Thyroid gland (tissue), 4 donors: ENCODE results near the gene HOXB7. TPM values are rescaled to one million over a fixed set of nuclear protein-coding genes. Genes with fewer than 3 reads are reported as not detected.

ENCODE experiments used
- DNase-seq, 2 donors: peaks; one replicate each; pipeline ENCODE4 v3.0.0-alpha.2; 2019
- H3K27ac ChIP-seq, 3 donors: fragments of 200-600 bp; sonication (generic); 1 replicate in 2 of 3; 2 replicates in 1 of 3; pipeline ENCODE4 v1.5.1; 2016 to 2019; ENCODE audit warnings: mild to moderate bottlenecking in 1 of 3, moderate library complexity in 1 of 3
- H3K27me3 ChIP-seq: fragments of 200-600 bp; sonication (generic); one replicate; pipeline ENCODE4 v1.5.1; 2019
- H3K36me3 ChIP-seq, 2 donors: fragments of 200-600 bp; sonication (generic); one replicate each; pipeline ENCODE4 v1.5.1; 2016 to 2019
- H3K4me1 ChIP-seq, 2 donors: fragments of 200-600 bp; sonication (generic); one replicate each; pipeline ENCODE4 v1.5.1; 2017 to 2019
- H3K4me3 ChIP-seq, 3 donors: fragments of 200-600 bp; sonication (generic); replicated peaks in 1 of 3; 1 replicate in 2 of 3; 2 replicates in 1 of 3; pipeline ENCODE4 v1.5.1; 2016; ENCODE audit warnings: mild to moderate bottlenecking in 1 of 3
- H3K9me3 ChIP-seq: fragments of 200-600 bp; sonication (generic); one replicate; pipeline ENCODE4 v1.5.1; 2017
- CTCF ChIP-seq, 6 experiments: fragments of 200-600 bp in 3 of 6; fragments of 450-650 bp in 3 of 6; sonication (generic) in 3 of 6; IDR thresholded peaks; one replicate each; pipeline ENCODE4 v1.5.1; 2016 to 2019; ENCODE audit warnings: antibody characterized with exemption in 6 of 6, mild to moderate bottlenecking in 2 of 6, inconsistent platforms in 1 of 6, moderate library complexity in 1 of 6
- POLR2A ChIP-seq, 2 donors: fragments of 450-650 bp; IDR thresholded peaks; one replicate each; pipeline ENCODE4 v1.6.1; 2017; ENCODE audit warnings: antibody characterized with exemption in 2 of 2, mild to moderate bottlenecking in 2 of 2, moderate library complexity in 1 of 2
- WGBS, 2 donors: methylation state at CpG; one replicate each; pipeline ENCODE4 v1.1.5; 2017; 5-methylcytosine and 5-hydroxymethylcytosine counted together
- intact Hi-C: fragments of 100-400 bp; cut with DNase I; formaldehyde crosslinking; loops from one replicate; pipeline ENCODE4 v1.15.1; 2023
- total RNA-seq, 4 donors: library from RNA; depleted of rRNA; stranded (reverse); fragments of >200 nt; gene quantifications; one replicate each; pipeline ENCODE4 v1.2.3, GENCODE V29; 2016

The HOXB7 gene
- total RNA-seq, 4 donors from 2014 or later: 1.0 to 2.8 (median 1.3) TPM; not detected in 1

GRCh38 chr17:48611681-48612455 lies 1.1 kb upstream of the HOXB7 start:
- Histone ChIP-seq H3K27me3 (peaks cover 74% of the 10 kb centered on the region), H3K4me3 (no peak overlapping the region), H3K4me1 (peaks cover 13 to 41% of the 10 kb centered on the region in 2 donors), H3K27ac (no peak overlapping the region), H3K36me3 (no peaks in the 10 kb centered on the region), H3K9me3 (no peaks in the 10 kb centered on the region)
- 6 to 7% methylated on average over 27 to 31 of the region's 36 CpGs for WGBS, 2 donors
- peak in 1 of 2 donors; percentile 22 for DNase-seq
- intact Hi-C loops: loop anchor here (10.0 kb wide), 1 partner anchor 277 kb away; no protein-coding TSS in a partner anchor
- TF ChIP-seq CTCF (IDR thresholded peaks at IDR 0.05): no peak
- no peak for TF ChIP-seq POLR2A (IDR thresholded peaks at IDR 0.05)

- H3K4me1 ChIP-seq: peaks cover 13 to 41% of the 10 kb centered on the region in 2 donors
- H3K36me3 ChIP-seq: no peaks in the 10 kb centered on the region
- WGBS, 2 donors: 8 to 11% methylated on average over 22 of the region's 22 CpGs
- H3K4me3 ChIP-seq: peak overlapping the region in 1 of 3 donors; percentile 22
- H3K9me3 ChIP-seq: no peaks in the 10 kb centered on the region
- no peak for DNase-seq
- TF ChIP-seq CTCF (IDR thresholded peaks at IDR 0.05) (no peak), POLR2A (IDR thresholded peaks at IDR 0.05) (no peak)
- peaks cover 74% of the 10 kb centered on the region for H3K27me3 ChIP-seq
- intact Hi-C loops: loop anchor here (10.0 kb wide), 1 partner anchor 276 kb away; no protein-coding TSS in a partner anchor
- H3K27ac ChIP-seq: no peak overlapping the region
Measured at GRCh38 chr17:48611213-48611612, 396 bp upstream of the HOXB7 start.

GRCh38 chr17:48609759-48610281 lies 997 bp downstream of the HOXB7 start:
- peaks cover 74% of the 10 kb centered on the region for H3K27me3 ChIP-seq
- intact Hi-C loops: loop anchor here (10.0 kb wide), 1 partner anchor 275 kb away; no protein-coding TSS in a partner anchor
- peak overlapping the region in 1 of 3 donors; percentile 22 for H3K4me3 ChIP-seq
- no peak overlapping the region for H3K27ac ChIP-seq
- TF ChIP-seq CTCF (IDR thresholded peaks at IDR 0.05) (no peak), POLR2A (IDR thresholded peaks at IDR 0.05) (no peak)
- no peaks in the 10 kb centered on the region for H3K36me3 ChIP-seq
- no peaks in the 10 kb centered on the region for H3K9me3 ChIP-seq
- H3K4me1 ChIP-seq: peaks cover 13 to 41% of the 10 kb centered on the region in 2 donors
- DNase-seq: no peak
- 6 to 10% methylated on average over 13 to 15 of the region's 15 CpGs for WGBS, 2 donors

- Histone ChIP-seq H3K36me3 (no peaks in the 10 kb centered on the region), H3K4me1 (peaks cover 9 to 36% of the 10 kb centered on the region in 2 donors), H3K27me3 (peaks cover 74% of the 10 kb centered on the region), H3K27ac (no peak overlapping the region), H3K4me3 (no peak overlapping the region), H3K9me3 (no peaks in the 10 kb centered on the region)
- intact Hi-C loops: no loop called here
- TF ChIP-seq CTCF (IDR thresholded peaks at IDR 0.05) (no peak), POLR2A (IDR thresholded peaks at IDR 0.05) (no peak)
- no peak for DNase-seq
Measured at GRCh38 chr17:48609033-48609432, 1.8 kb downstream of the HOXB7 start.

- no peak for DNase-seq
- H3K27me3 ChIP-seq: peaks cover 74% of the 10 kb centered on the region
- no peaks in the 10 kb centered on the region for H3K36me3 ChIP-seq
- H3K9me3 ChIP-seq: no peaks in the 10 kb centered on the region
- TF ChIP-seq CTCF (IDR thresholded peaks at IDR 0.05) (no peak), POLR2A (IDR thresholded peaks at IDR 0.05) (no peak)
- 77 to 84% methylated on average over 1 of the region's 1 CpG for WGBS, 2 donors
- intact Hi-C loops: no loop called here
- no peak overlapping the region for H3K27ac ChIP-seq
- no peak overlapping the region for H3K4me3 ChIP-seq
- H3K4me1 ChIP-seq: peaks cover 9 to 31% of the 10 kb centered on the region in 2 donors
Measured at GRCh38 chr17:48608494-48608834, 2.4 kb downstream of the HOXB7 start.
